GM18951 (cell line): ENCODE data around the gene NKD2.

Experiments
- POLR2A ChIP-seq: IDR thresholded peaks from 4 replicates; pipeline ENCODE4 v1.6.1; 2011; ENCODE audit warnings: mild to moderate bottlenecking; ENCODE audit not compliant: insufficient read length, insufficient read depth; ENCODE audit errors: extremely low read depth
- in situ Hi-C: fragments of 300-500 bp; cut with MboI; formaldehyde crosslinking; loops from one replicate; pipeline ENCODE4 v1.12.0; 2022; ENCODE audit warnings: low sequenced_read_pairs, mixed read lengths, inconsistent platforms; ENCODE audit not compliant: unreplicated experiment

NKD2 gene

GRCh38 chr5:1029282-1029944 lies 20.8 kb downstream of the NKD2 start:
- TF ChIP-seq POLR2A = no peak
- in situ Hi-C loops = no loop called here

GRCh38 chr5:1029945-1030625 lies 21.5 kb downstream of the NKD2 start:
- in situ Hi-C loops = no loop called here
- TF ChIP-seq POLR2A = no peak

DNA sequence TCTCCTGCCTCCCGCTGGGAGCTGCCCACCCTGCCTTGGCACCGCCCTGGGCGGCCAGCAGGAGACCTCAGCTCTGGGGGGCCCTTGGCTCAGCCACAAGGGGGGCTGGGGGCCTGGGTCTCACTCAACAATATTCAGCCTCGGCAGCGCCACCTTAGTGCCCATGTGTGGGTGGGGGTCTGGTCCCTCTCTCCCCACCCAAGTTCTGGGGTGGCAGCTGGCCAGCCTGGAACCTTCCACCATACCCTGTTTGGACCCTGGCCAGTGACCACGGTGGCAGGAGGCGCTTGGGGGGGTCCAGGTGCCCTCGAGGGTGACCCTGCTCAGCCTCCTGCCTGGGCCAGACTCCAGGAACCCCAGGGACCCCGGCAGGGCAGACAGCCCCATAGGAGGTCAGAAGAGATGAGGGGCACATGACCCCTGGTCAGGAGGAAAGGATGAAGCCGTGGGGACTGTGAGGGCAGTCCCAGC lies 22.2 kb downstream of the NKD2 start:
- in situ Hi-C loops = no loop called here
- no peak for TF ChIP-seq POLR2A

DNA sequence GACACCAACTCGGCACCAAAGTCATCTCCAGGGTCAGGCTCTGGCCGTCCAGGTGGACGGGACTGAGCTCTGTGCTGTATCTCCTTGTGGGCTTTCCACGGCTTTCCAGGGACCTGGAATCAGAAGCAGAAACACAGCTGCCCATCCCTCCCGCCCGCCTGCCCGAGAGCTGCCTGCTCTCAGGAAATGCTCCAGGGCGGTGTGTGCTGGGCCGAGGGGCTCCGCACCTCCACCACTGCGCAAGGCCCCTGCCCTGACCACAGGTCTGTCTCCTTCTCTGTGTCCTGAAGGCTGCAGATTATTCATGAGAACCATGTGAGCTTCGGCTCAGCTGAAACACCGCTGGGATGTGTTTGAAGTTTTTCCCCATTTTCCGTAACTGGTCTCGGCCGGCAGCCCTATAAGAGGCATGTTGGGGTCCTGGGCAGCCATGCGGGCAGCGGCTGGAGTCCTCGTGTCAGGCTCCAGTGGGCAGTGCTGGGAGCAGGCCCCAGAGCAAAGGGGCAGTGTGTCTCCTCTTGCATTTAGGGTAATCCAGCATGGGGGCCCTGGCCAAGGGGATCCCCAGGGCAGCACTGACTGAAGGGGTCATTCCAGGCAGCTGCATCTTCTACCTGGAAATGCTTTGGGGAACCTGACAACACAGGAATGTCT lies 22.8 kb downstream of the NKD2 start:
- in situ Hi-C loops = no loop called here
- TF ChIP-seq POLR2A = no peak

DNA sequence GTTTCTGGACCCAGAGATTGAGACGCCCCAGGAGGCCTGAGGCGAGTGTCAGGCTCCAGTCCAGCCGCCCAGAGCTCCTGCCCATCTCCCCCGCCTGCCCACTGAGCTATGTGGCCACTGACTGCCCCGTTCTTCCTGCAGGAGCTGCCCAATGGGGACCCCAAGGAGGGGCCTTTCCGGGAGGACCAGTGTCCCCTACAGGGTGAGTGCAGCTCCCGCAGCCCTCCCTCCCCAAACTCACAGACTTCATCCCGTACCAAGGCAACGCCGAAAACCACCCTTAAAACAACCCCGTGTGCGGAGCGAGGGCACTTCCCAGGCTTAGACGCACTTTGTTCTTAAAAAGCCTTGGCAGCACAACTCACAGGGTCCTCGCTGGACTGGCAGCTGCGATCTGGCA lies 23.4 kb downstream of the NKD2 start:
- in situ Hi-C loops = no loop called here
- TF ChIP-seq POLR2A = no peak

- no peak for TF ChIP-seq POLR2A
- in situ Hi-C loops = no loop called here
These were observed 24.0 kb downstream of the NKD2 start for GRCh38 chr5:1032551-1033027.

- in situ Hi-C loops = no loop called here
- no peak for TF ChIP-seq POLR2A
These were observed 24.6 kb downstream of the NKD2 start for GRCh38 chr5:1033178-1033577.

GRCh38 chr5:1033606-1034420 lies 25.2 kb downstream of the NKD2 start:
- no peak for TF ChIP-seq POLR2A
- in situ Hi-C loops = no loop called here

GRCh38 chr5:1034421-1034905 lies 25.9 kb downstream of the NKD2 start:
- TF ChIP-seq POLR2A = no peak
- in situ Hi-C loops = no loop called here

DNA sequence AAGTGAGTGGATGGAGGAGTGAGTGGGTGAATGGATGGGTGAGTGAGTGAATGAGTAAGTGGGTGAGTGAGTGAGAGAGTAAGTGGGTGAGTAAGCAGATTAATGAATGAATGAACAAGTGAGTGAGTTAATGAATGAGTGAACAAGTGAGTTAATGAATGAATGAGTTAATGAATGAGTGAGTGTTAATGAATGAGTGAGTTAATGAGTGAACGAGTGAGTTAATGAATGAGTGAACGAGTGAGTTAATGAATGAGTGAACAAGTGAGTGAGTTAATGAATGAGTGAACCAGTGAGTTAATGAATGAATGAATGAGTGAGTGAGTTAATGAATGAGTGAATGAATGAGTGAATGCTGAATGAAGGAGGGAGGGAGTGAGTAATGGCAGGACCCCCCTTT lies 26.4 kb downstream of the NKD2 start:
- in situ Hi-C loops = no loop called here
- TF ChIP-seq POLR2A = no peak

DNA sequence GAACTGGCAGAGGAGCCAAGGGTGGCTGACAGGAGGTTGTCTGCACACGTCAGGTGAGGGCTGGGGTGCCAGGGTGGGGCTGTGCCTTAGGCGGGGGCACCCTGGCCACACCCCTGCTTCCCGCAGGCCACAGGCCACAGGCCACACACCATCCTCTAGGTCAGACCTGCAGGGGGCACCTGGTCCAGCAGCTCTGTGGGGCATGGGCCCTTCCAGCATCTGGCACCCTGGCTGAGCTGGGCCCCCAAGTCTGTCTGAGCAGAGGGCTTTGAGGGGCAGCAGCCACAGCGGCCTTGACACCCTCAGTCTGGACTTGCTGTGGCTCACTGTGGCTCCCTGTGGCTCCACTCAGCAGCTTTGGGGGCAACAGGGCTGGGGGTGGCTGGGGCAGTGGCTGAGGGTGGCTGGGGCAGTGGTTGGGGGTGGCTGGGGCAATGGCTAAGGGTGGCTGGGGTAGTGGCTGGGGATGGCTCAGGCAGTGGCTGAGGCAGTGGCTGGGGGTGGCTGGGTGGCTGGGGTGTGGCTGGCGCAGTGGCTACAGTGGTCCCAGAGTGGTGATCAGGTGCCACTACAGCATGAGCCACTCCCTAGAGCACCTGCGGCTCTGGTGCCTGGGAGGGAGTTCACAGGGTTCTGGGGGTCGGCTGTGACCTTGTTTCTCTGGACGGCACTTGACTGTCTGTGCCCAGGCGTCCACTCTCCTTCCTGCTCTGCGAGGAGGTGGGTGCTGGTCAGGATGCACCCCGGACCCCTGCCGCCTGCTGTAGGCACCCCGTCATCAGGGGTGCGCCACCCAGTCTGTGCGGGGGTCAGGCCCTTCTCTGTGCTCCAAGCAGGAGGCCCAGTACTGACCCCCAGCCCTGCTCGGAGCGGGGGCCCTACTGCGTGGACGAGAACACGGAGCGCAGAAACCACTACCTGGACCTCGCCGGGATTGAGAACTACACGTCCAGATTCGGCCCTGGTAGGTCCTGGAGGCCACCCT lies 27.1 kb downstream of the NKD2 start:
- no peak for TF ChIP-seq POLR2A

More for the DNA sequence above, 27.1 kb downstream of the NKD2 start:
- in situ Hi-C loops = no loop called here
